Mucosa of descending colon (tissue), 3 donors: Measurements from ENCODE around the gene GJB4. TPM values are rescaled to one million over a fixed set of nuclear protein-coding genes. Genes with fewer than 3 reads are reported as not detected.

Experiments used
- ATAC-seq: fragments of 200-7000 bp; cut with Tn5 transposase; one replicate; pipeline ENCODE4 v1.9.1; 2020; ENCODE audit warnings: mild to moderate bottlenecking, moderate library complexity
- DNase-seq, 3 donors: peaks; one replicate each; pipeline ENCODE4 v3.0.0-alpha.2; 2020
- H3K36me3 ChIP-seq: fragments of 200-600 bp; one replicate; pipeline ENCODE4 v1.8.0; 2021; ENCODE audit warnings: low read depth, mild to moderate bottlenecking
- H3K4me1 ChIP-seq: fragments of 200-600 bp; one replicate; pipeline ENCODE4 v1.8.0; 2021; ENCODE audit warnings: low read depth, mild to moderate bottlenecking
- H3K4me3 ChIP-seq: fragments of 200-600 bp; one replicate; pipeline ENCODE4 v1.8.0; 2021; ENCODE audit warnings: mild to moderate bottlenecking
- H3K9me3 ChIP-seq: fragments of 200-600 bp; one replicate; pipeline ENCODE4 v1.8.0; 2021; ENCODE audit warnings: mild to moderate bottlenecking
- intact Hi-C, 2 donors: fragments of 100-400 bp; cut with DNase I in 1 of 2; cut with micrococcal nuclease in 1 of 2; formaldehyde crosslinking; loops; one replicate each; pipeline versions ENCODE4 v1.11.0 to v1.11.1; 2022; cut with DNase I, micrococcal nuclease
- total RNA-seq, 3 donors: library from RNA; stranded (reverse); fragmentation: NEBNext Ultra II Directional in 2 of 3; extraction: Animal tissue kit (Norgen Biotek cat#: 25700) in 2 of 3; gene quantifications; one replicate each; pipeline versions ENCODE4 v1.2.1 to v1.2.4, GENCODE V29; 2021 to 2023
- TF ChIP-seq, protein P1 (sequence below): fragments of 200-600 bp; IDR thresholded peaks from one replicate; pipeline ENCODE4 v1.8.0; 2022; ENCODE audit warnings: antibody characterized with exemption, mild to moderate bottlenecking
- donor health status: DM: no; HTN: no; CAD: no; lungs with moderate emphysema.
- donor health status: DM: no; HTN: no; CAD: no.
- donor health status: DM: no; HTN: yes; CAD: no.

The GJB4 gene
- total RNA-seq, 3 donors from 2014 or later = not detected

GRCh38 chr1:34792424-34792823, 32.9 kb downstream of the GJB4 start:
- no peaks in the 10 kb centered on the region for H3K9me3 ChIP-seq
- TF ChIP-seq, protein P1, sequence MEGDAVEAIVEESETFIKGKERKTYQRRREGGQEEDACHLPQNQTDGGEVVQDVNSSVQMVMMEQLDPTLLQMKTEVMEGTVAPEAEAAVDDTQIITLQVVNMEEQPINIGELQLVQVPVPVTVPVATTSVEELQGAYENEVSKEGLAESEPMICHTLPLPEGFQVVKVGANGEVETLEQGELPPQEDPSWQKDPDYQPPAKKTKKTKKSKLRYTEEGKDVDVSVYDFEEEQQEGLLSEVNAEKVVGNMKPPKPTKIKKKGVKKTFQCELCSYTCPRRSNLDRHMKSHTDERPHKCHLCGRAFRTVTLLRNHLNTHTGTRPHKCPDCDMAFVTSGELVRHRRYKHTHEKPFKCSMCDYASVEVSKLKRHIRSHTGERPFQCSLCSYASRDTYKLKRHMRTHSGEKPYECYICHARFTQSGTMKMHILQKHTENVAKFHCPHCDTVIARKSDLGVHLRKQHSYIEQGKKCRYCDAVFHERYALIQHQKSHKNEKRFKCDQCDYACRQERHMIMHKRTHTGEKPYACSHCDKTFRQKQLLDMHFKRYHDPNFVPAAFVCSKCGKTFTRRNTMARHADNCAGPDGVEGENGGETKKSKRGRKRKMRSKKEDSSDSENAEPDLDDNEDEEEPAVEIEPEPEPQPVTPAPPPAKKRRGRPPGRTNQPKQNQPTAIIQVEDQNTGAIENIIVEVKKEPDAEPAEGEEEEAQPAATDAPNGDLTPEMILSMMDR = no peak
- H3K4me3 ChIP-seq = no peak overlapping the region
- DNase-seq (no peak), ATAC-seq (no peak)
- H3K36me3 ChIP-seq = no peaks in the 10 kb centered on the region
- no peaks in the 10 kb centered on the region for H3K4me1 ChIP-seq
- intact Hi-C loops = no loop called here

DNA sequence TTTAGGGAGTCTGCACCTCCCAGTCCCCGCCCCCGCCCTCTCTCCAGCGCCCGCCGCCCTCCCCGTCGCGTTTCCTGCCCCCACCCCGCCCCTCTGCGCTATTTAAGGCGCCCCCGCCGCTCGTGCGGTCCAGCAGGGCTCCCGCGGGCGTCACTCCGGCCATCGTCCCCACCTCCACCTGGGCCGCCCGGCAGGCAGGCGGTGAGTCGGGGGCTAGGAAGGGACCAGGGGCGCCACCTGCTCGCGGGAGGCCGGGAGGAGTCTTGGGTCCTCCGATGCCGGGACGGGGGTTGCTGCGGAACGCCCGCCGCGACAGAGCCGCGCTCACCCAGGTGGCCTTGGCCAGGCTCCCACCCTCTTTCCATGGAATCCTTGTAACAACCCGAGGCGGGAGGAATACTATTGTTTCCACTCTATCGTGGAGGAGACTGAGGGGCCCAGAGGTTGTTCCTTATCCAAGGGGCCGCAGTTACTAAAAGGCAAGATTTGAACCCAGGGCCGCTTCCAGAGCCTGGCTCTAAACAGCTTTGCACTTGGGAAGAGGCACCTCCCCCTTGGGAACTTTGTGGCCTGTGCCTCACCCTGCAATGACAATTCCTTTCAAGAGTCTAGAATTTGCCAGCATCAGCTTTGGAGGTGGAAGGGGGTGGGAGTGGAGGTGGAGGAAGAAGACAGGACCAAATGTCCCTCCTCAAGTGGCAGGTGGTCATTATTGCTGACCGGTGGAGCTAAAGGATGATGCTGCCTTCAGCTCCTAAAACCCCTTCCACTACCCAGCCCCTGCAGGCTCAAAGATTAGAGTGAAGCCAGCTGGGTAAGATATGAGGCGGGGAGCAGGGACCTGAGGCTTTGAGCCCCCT, 33.6 kb downstream of the GJB4 start, which contains the start of gene GJA4:
Gene GJA4, plus strand, starts transcription at position 132 of the 860 bp plus-strand sequence. CDS start 1,215 bp downstream, outside the sequence.
- TF ChIP-seq, protein P1 = no peak
- ATAC-seq (no peak), DNase-seq (no peak)
- H3K9me3 ChIP-seq = no peaks in the 10 kb centered on the region
- no peak within 1 kb of the TSS for H3K4me3 ChIP-seq
- H3K36me3 ChIP-seq = no peaks in the 10 kb centered on the region
- no peaks in the 10 kb centered on the region for H3K4me1 ChIP-seq
- intact Hi-C loops = no loop called here

DNA sequence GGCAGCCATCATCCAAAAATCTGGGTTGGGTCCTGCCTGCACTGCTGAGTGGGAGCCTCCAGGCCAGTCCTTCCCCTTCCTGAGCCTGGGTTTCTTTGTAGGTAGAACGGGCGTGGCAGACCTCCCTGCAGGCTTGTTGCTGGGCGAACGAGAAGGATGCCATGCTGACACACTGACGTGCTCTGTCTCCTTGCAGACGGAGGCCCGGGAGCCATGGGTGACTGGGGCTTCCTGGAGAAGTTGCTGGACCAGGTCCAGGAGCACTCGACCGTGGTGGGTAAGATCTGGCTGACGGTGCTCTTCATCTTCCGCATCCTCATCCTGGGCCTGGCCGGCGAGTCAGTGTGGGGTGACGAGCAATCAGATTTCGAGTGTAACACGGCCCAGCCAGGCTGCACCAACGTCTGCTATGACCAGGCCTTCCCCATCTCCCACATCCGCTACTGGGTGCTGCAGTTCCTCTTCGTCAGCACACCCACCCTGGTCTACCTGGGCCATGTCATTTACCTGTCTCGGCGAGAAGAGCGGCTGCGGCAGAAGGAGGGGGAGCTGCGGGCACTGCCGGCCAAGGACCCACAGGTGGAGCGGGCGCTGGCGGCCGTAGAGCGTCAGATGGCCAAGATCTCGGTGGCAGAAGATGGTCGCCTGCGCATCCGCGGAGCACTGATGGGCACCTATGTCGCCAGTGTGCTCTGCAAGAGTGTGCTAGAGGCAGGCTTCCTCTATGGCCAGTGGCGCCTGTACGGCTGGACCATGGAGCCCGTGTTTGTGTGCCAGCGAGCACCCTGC, 34.7 kb downstream of the GJB4 start:
- Histone ChIP-seq H3K4me1 (no peaks in the 10 kb centered on the region), H3K4me3 (no peak overlapping the region), H3K36me3 (no peaks in the 10 kb centered on the region), H3K9me3 (no peaks in the 10 kb centered on the region)
- intact Hi-C loops = no loop called here
- no peak for DNase-seq
- ATAC-seq = no peak
- TF ChIP-seq, protein P1 = no peak

GRCh38 chr1:34794790-34795180, 35.2 kb downstream of the GJB4 start:
- ATAC-seq (no peak), DNase-seq (no peak)
- no peak overlapping the region for H3K4me3 ChIP-seq
- TF ChIP-seq, protein P1 = no peak
- H3K36me3 ChIP-seq = no peaks in the 10 kb centered on the region
- intact Hi-C loops = no loop called here
- H3K9me3 ChIP-seq = no peaks in the 10 kb centered on the region
- H3K4me1 ChIP-seq = no peaks in the 10 kb centered on the region

GRCh38 chr1:34795916-34796315, 36.4 kb downstream of the GJB4 start:
- Histone ChIP-seq H3K4me3 (no peak overlapping the region), H3K36me3 (no peaks in the 10 kb centered on the region), H3K4me1 (no peaks in the 10 kb centered on the region), H3K9me3 (no peaks in the 10 kb centered on the region)
- no peak for DNase-seq
- no peak for ATAC-seq
- TF ChIP-seq, protein P1 = no peak
- intact Hi-C loops = no loop called here
